HL-60/S4 treated with phorbol 12-myristate 13-acetate at 8.2 ng/mL for 4 days and 3 days (cell line): ENCODE measurements around the gene CLEC2A.
"Not testable (repeated sequence)": the region's sequence is repeated elsewhere in the genome, so short reads cannot be mapped to it uniquely, and the experiment has no call there.

Experiments
- in situ Hi-C: fragments of 300-500 bp; cut with MboI; formaldehyde crosslinking; loops from 2 replicates; pipeline ENCODE4 v1.15.0; 2022; ENCODE audit warnings: low sequenced_read_pairs

Gene CLEC2A

GRCh38 chr12:9883175-9883574 is 49.0 kb downstream of the CLEC2A start:
- in situ Hi-C loops = no loop called here

GRCh38 chr12:9881988-9882387 is 50.2 kb downstream of the CLEC2A start:
- in situ Hi-C loops = no loop called here

GRCh38 chr12:9881246-9881645 is 50.9 kb downstream of the CLEC2A start, which contains the start of gene KLRF2:
Gene KLRF2 (plus strand): TSS chr12:9881489. CDS start chr12:9881596, 107 bp downstream.
- in situ Hi-C loops = no loop called here

- in situ Hi-C loops = no loop called here
Measured at GRCh38 chr12:9880532-9881078, 51.6 kb downstream of the CLEC2A start.

- in situ Hi-C loops = not testable (repeated sequence)
Measured at GRCh38 chr12:9876120-9876519, 56.0 kb downstream of the CLEC2A start.

- in situ Hi-C loops = no loop called here
Measured at GRCh38 chr12:9872742-9873141, 59.4 kb downstream of the CLEC2A start.

- in situ Hi-C loops = no loop called here
Measured at GRCh38 chr12:9872162-9872561, 60.0 kb downstream of the CLEC2A start.

GRCh38 chr12:9870286-9870866 is 61.8 kb downstream of the CLEC2A start:
- in situ Hi-C loops = no loop called here

GRCh38 chr12:9869307-9870161 is 62.6 kb downstream of the CLEC2A start, which contains the start of gene CLEC2B:
Gene CLEC2B (minus strand): TSS chr12:9869354.
- in situ Hi-C loops = no loop called here

GRCh38 chr12:9868951-9869306 is 63.2 kb downstream of the CLEC2A start:
- in situ Hi-C loops = no loop called here

- in situ Hi-C loops = no loop called here
Measured at GRCh38 chr12:9868311-9868801, 63.8 kb downstream of the CLEC2A start.

- in situ Hi-C loops = no loop called here
Measured at GRCh38 chr12:9867531-9867930, 64.6 kb downstream of the CLEC2A start.

- in situ Hi-C loops = no loop called here
Measured at GRCh38 chr12:9866860-9867269, 65.3 kb downstream of the CLEC2A start.

GRCh38 chr12:9864913-9865675 is 67.1 kb downstream of the CLEC2A start:
- in situ Hi-C loops = no loop called here
